NCI-H460 (cell line): ENCODE results near the gene OR5W2. TPM values are rescaled to one million over a fixed set of nuclear protein-coding genes. Genes with fewer than 3 reads are reported as not detected.
A peak's percentile ranks its signal among the peaks of the same experiment; 100 is the strongest.
"Not testable (repeated sequence)": the region's sequence is repeated elsewhere in the genome, so short reads cannot be mapped to it uniquely, and the experiment has no call there.

Experiments used
- DNase-seq: peaks from one replicate; pipeline ENCODE4 v3.0.0-alpha.2; 2016; ENCODE audit warnings: low read depth; ENCODE audit errors: extremely low read depth
- polyA plus RNA-seq: library from polyadenylated mRNA; depleted of rRNA; stranded (reverse); fragments of >200 nt; gene quantifications from 2 replicates; pipeline ENCODE4 v1.2.3, GENCODE V29; 2014; cell fraction: nucleus; rRNA removed
- small RNA-seq, 2 experiments: library from RNA; depleted of rRNA; stranded (forward); fragments of <200 nt; gene quantifications; one replicate each; pipeline ENCODE3, GENCODE V24; 2014
- total RNA-seq: library from RNA; depleted of rRNA; stranded (reverse); fragments of >200 nt; shearing (Covaris generic); gene quantifications from 2 replicates; pipeline ENCODE4 v1.2.3, GENCODE V29; 2014; rRNA removed

The OR5W2 gene
- total RNA-seq = not detected in 2 replicates
- not detected in 2 replicates for polyA plus RNA-seq

- DNase-seq = no peak
These were observed at the start of gene OR5W2 for GRCh38 chr11:55914482-55914881. TSS of gene OR5W2 (minus strand) at chr11:55914582. CDS start at chr11:55914582, 0 bp downstream.

- no peak for DNase-seq
These were observed 42.1 kb upstream of the OR5W2 start for GRCh38 chr11:55956521-55956920.

- DNase-seq = no peak
These were observed 34.9 kb upstream of the OR5W2 start for GRCh38 chr11:55949330-55949729.

GRCh38 chr11:55942785-55943392, 28.5 kb upstream of the OR5W2 start:
- DNase-seq = peak; percentile 19

GRCh38 chr11:55936300-55936699, 21.9 kb upstream of the OR5W2 start, which contains the start of gene OR5I1:
TSS of gene OR5I1 (minus strand) at chr11:55936400. CDS start at chr11:55936400, 0 bp downstream.
- DNase-seq = no peak

- no peak for DNase-seq
These were observed 6.2 kb upstream of the OR5W2 start for GRCh38 chr11:55920537-55920936.

GRCh38 chr11:55902308-55902707, 12.1 kb downstream of the OR5W2 start:
- no peak for DNase-seq

GRCh38 chr11:55895216-55895615, 19.2 kb downstream of the OR5W2 start:
- DNase-seq = no peak

GRCh38 chr11:55885481-55885880, 28.9 kb downstream of the OR5W2 start:
- DNase-seq = not testable (repeated sequence)

GRCh38 chr11:55884995-55885394, 29.4 kb downstream of the OR5W2 start:
- DNase-seq = not testable (repeated sequence)

GRCh38 chr11:55882997-55883396, 31.4 kb downstream of the OR5W2 start, which contains the start of gene TRIM51:
TSS of gene TRIM51 (plus strand) at chr11:55883297. CDS start at chr11:55885429, 2,132 bp downstream.
- DNase-seq = not testable (repeated sequence)

GRCh38 chr11:55873146-55873545, 41.2 kb downstream of the OR5W2 start:
- not testable (repeated sequence) for DNase-seq

GRCh38 chr11:55872731-55873130, 41.7 kb downstream of the OR5W2 start:
- not testable (repeated sequence) for DNase-seq

- DNase-seq = not testable (repeated sequence)
These were observed 47.0 kb downstream of the OR5W2 start for GRCh38 chr11:55867354-55867753.

Small RNAs within 50 kb of the gene (small RNA-seq; reads per million reads assigned to genes)
- 0 reads per million in 2 experiments for gene AC036111.3

Other genes starting within 250 kb of the OR5W2 start
- gene OR5D13, start 141.1 kb downstream of the OR5W2 start, total RNA-seq = not detected in 2 replicates
- not detected in 2 replicates for gene OR5D14, start 119.0 kb downstream of the OR5W2 start, total RNA-seq
- gene OR5L1, start 103.2 kb downstream of the OR5W2 start, total RNA-seq = not detected in 2 replicates
- gene OR5D18, start 95.0 kb downstream of the OR5W2 start, total RNA-seq = not detected in 2 replicates
- not detected in 2 replicates for gene OR5L2, start 87.4 kb downstream of the OR5W2 start, total RNA-seq
- not detected in 2 replicates for gene OR5D16, start 75.8 kb downstream of the OR5W2 start, total RNA-seq
- gene TRIM51, start 31.3 kb downstream of the OR5W2 start, total RNA-seq = not detected in 2 replicates
- gene OR5I1, start 21.8 kb upstream of the OR5W2 start, total RNA-seq = not detected in 2 replicates
- gene OR10AG1, start 55.4 kb upstream of the OR5W2 start, total RNA-seq = not detected in 2 replicates
- gene OR5F1, start 80.0 kb upstream of the OR5W2 start, total RNA-seq = not detected in 2 replicates
- gene OR5AS1, start 113.1 kb upstream of the OR5W2 start, total RNA-seq = not detected in 2 replicates
- gene OR8I2, start 178.7 kb upstream of the OR5W2 start, total RNA-seq = not detected in 2 replicates
- gene OR8H2, start 189.1 kb upstream of the OR5W2 start, total RNA-seq = not detected in 2 replicates
- gene OR8H3, start 207.8 kb upstream of the OR5W2 start, total RNA-seq = not detected in 2 replicates
- not detected in 2 replicates for gene OR8J3, start 225.6 kb upstream of the OR5W2 start, total RNA-seq
- gene OR8K5, start 245.7 kb upstream of the OR5W2 start, total RNA-seq = not detected in 2 replicates